Pulmonary artery endothelial cell (primary cell): ENCODE measurements around the gene TMEM132D. TPM values are rescaled to one million over a fixed set of nuclear protein-coding genes. Genes with fewer than 3 reads are reported as not detected.

Source experiments
- DNase-seq: peaks from one replicate; pipeline ENCODE4 v3.0.0-alpha.2; 2011; ENCODE audit warnings: low read depth, low spot score
- total RNA-seq: library from RNA; depleted of rRNA; stranded (reverse); fragments of >200 nt; gene quantifications from 2 replicates; pipeline ENCODE4 v1.2.3, GENCODE V29; 2014

TMEM132D gene
- total RNA-seq, 1 donor from 2014 or later, result not detected

DNA sequence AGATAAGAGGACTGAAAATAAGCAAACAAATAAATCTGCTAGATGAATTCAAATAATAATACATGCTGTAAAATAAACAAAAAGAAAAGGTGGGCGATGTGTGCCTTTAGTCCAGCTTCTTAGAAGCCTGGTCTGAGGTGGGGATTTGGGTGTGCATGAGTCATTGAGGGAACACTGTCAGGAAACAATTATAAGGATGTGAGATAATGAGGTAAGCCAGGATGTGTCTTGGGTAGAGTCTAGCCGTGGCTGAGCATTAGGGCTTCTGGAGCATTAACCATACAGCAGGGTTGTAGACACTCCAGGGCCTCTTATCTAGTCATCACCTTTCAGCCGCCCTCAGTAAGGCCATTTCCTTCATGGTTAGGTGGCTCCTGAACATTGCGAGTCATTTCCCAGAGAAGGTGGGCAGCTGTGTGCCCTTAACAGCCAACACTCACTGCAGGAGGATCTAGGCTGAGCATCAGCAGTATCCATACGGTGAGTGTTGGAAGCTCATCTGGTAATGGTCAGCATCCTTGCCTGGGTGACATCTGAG lies 645.0 kb downstream of the TMEM132D start:
- no peak for DNase-seq

- DNase-seq, result no peak
These were observed 646.3 kb downstream of the TMEM132D start for GRCh38 chr12:129257524-129257923.

DNA sequence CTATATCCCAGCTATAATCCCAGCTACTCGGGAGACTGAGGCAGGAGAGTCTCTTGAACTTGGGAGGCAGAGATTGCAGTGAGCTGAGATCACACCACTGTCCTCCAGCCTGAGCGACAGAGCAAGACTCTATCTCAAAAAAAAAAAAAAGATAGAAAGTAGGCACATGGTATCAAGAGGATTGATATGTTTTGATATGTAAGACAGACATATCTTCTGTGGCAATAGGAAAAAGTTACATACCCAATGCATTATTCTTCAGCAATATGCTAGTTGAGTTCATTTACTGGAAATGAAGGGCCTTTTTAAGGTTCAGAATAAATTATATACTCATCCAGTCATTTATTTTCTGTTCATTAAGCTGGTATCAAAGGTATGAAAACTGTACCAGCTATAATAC lies 657.2 kb downstream of the TMEM132D start:
- DNase-seq, result no peak

GRCh38 chr12:129245769-129246168 lies 658.1 kb downstream of the TMEM132D start:
- DNase-seq, result no peak

DNA sequence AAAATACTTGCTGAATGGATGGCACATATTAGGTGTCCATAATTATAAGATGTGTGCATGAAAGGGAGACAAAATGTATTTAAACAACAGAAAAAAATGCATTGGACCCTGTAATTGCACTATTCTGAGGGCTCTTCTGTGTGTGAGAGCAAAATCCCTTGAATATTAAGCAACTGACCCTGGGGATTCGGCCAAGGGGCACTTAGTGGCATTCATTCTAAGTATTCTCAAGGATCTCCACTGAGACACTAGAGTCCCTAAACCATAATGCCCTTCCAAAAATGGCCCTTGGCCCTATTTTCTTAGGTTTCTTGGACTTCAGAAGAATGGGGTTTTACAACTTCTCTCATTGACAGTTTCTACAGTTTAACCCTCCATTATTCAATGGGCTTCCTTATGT lies 662.0 kb downstream of the TMEM132D start:
- DNase-seq, result no peak

DNA sequence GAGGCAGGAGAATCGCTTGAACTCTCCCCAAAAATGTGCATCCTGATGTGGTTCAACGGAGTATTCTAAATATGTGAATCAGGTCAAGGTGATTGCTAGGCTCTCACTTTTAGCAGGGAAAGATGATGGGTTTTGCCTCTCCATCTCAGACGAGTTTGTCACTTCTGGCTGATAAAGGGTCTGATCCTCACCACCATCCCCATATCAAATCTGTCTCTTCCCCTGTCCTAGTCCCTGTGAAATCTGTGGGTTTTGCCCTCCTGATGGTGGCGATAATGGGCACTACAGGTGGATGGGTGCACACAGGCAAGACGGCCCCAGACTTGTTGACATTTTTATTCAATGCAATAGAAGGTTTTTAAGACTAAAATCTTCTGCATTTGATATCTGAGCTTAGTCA lies 665.9 kb downstream of the TMEM132D start:
- no peak for DNase-seq

GRCh38 chr12:129234209-129234608 lies 669.6 kb downstream of the TMEM132D start:
- DNase-seq, result no peak

DNA sequence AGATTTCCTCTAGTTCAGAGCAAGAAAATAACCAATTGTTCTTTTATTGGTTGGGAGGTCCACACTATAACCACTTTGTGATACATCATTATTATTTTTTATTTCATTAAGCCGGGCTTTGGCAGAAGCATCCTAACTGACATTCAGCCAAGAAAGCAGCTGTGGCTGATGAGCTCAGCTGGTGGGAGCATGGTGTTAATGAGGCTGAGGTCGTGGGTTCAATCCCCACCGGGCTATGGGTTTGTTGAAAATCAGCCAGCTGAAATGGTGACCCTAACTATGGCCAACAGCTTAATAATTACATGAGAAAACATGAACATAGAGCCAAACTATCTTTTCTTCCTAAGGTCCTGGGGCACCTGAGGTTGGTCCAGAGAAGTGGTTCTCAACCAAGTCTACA lies 672.3 kb downstream of the TMEM132D start:
- DNase-seq, result no peak

- no peak for DNase-seq
These were observed 672.8 kb downstream of the TMEM132D start for GRCh38 chr12:129230995-129231394.

DNA sequence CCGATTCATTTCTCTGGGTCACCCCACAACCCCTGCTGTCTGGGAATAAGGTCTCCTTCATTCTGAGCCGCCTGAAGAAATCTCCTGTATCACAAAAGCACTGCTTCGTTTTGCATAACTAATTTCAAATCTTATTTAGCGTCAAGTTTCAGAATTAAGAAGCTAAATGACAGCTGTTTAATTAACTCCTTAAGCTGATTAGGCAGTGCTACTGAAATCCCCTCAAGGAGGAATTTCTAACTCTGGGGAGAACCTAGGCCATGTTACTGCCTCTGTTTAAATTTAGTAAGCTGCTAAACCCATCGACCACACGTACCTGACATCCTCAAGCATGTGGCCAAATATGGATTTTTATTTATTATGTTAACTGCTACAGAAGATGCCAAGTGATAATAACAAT lies 677.0 kb downstream of the TMEM132D start:
- DNase-seq, result no peak

DNA sequence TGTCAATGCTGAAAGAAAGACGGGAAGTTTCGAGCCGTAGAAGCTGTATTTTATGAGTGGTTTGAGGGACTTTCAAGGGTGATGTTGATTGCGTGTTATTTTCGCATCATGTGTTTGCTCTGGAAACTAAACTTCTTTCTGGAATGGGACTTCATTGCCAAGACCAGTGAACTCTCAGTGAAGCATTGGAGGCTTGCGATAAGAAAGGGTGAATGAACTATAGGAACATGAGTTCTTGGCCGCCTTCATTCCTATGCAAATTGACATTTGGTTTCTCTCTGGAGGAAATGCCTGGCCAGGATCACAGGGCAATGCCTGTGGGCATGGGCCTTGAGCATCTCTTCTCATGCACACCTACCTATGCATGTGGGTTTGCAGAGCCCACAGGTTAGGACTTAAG lies 677.8 kb downstream of the TMEM132D start:
- DNase-seq, result no peak

GRCh38 chr12:129215556-129215955 lies 688.3 kb downstream of the TMEM132D start:
- no peak for DNase-seq

- DNase-seq, result no peak
These were observed 690.3 kb downstream of the TMEM132D start for GRCh38 chr12:129213551-129213950.

DNA sequence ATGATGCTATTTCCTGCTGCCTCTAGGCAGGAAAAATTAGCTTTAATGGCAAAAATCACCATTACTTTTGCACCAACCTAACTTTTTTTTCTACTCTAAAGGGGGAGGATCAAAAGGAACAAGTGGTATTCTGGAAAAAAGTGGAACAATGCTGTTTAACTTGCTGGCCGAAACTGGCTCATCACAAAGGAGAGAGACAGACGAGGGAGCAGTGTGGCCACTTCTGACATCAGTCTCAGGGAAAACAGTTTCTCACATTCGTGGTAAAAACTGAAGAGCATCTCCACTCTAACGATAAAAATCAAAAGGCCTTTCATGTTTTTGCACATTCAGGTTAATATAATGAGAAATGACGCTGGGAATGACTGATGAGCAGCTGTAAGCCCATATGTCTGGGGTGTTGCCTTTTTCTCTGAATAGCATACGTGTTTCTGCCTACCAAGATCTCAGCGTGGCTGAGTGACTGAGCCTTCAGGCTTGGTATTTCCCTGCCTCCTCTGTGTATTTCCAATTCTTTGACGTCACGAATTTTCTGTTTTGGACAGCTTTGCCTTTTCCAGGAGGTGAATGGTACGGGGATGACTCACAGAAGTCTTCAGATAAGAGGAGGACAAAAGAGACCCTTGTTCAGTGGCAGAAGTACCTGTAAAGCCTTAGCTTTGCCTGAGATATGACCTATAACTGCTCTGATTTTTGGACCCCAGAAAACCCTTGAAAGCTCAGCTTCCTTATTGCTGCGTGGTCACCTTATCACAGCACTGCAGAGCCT lies 691.8 kb downstream of the TMEM132D start:
- DNase-seq, result no peak

- no peak for DNase-seq
These were observed 695.3 kb downstream of the TMEM132D start for GRCh38 chr12:129208566-129208965.

- no peak for DNase-seq
These were observed 696.7 kb downstream of the TMEM132D start for GRCh38 chr12:129207084-129207483.

- no peak for DNase-seq
These were observed 700.4 kb downstream of the TMEM132D start for GRCh38 chr12:129203456-129203855.

DNA sequence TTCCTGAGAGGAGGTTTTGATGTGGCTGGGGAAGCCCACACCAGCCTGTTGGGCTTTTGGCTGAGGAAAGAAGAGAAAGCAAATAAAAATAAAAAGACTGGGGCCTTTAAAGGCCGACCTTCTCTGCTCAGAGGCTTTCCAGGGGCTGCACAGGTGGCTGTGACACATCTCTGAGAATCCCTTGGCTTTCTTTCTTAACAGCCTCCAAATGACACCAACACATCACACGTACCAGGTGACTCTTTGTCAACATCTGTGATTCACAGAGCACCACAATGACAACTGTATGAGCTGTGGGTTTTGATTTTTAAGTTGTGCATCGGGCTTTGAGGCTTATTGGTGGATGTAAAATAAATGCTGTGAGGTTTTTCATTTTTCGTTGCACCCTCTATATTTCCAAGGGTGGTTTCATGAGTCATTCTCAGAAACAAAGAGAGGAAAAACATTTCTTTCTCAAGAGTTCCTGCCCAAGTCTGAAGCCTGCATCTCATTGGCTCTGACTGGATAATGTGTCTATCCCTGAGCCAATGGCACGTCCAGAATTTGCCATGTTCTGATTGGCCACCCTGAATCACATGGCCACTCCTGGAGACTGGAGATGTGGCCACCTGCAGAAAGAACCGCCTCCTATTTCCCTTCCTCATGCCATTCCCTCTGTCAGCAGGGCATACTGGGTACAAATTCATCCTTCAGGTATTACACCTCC lies 701.6 kb downstream of the TMEM132D start:
- DNase-seq, result no peak

DNA sequence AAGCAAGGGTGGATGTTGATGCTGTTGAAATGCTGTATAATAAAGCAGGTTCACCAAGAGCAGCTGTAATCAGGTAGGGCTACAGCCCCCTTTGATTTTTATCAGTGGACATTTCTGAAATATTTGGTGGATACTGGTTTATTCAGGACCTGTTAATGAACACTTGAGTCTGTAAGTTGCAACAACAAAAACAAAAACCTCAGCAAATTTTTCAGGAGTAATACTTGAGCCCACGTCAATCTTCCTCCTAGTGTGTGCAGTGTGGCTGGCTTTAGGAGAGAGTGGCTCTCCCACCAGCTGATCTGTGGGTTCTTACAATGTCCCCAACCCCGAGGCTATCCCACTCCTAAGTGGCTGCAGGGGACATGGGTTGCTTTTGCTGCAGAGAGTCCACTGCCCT lies 702.8 kb downstream of the TMEM132D start:
- no peak for DNase-seq

DNA sequence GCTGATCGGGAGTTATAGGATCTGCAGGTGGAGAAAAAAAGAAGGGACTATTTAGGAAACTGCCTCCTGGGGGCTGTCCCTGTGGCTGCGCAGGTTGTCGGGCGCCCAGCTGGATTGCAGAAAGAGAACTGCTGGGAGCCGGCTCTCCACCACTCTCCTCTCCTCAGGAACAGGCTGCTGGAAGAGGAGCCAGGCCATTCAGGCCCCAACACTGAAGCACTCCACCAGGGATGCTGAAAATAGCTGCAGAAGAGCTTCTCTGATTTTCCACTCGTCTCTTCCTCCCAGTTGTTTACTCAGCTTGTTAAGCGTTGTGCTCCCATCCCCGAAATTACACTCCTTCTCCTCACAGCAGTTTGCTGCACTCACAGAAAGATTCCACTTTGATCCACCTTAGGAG lies 703.2 kb downstream of the TMEM132D start:
- DNase-seq, result no peak

GRCh38 chr12:129196927-129197326 lies 706.9 kb downstream of the TMEM132D start:
- no peak for DNase-seq

GRCh38 chr12:129195081-129195480 lies 708.7 kb downstream of the TMEM132D start:
- no peak for DNase-seq
